Measurements from ENCODE around the gene KIF4B.

- TF ChIP-seq ZNF274 (IDR thresholded peaks at IDR 0.05; ENCODE audit: low read depth, low read length) = no peak
- no peak for TF ChIP-seq YY1 (IDR thresholded peaks at IDR 0.05; ENCODE audit: insufficient read depth, insufficient read length)
Observed at GRCh38 chr5:154966081-154966841, 47.3 kb upstream of the KIF4B start.

Measured in NT2/D1 (cell line).